Memory B cell (primary cell): ENCODE measurements around the gene MTM1.

Experiments
- ATAC-seq: fragments of 150-1000 bp; cut with Tn5 transposase; 2 replicates; pipeline ENCODE4 v1.10.0; 2021; ENCODE audit warnings: low read depth, mild to moderate bottlenecking, moderate library complexity
- DNase-seq, 2 donors: peaks; one replicate each; pipeline ENCODE4 v3.0.0; 2022; ENCODE audit warnings: low spot score in 2 of 2
- H3K27ac Mint-ChIP-seq: one replicate; pipeline ENCODE4 v1.8.0; 2022; ENCODE audit warnings: mild to moderate bottlenecking, moderate library complexity, mixed read lengths
- H3K27me3 Mint-ChIP-seq: one replicate; pipeline ENCODE4 v1.8.0; 2022; ENCODE audit warnings: mixed read lengths
- H3K36me3 Mint-ChIP-seq: one replicate; pipeline ENCODE4 v1.8.0; 2022; ENCODE audit warnings: mild to moderate bottlenecking, mixed read lengths
- H3K4me1 Mint-ChIP-seq: one replicate; pipeline ENCODE4 v1.8.0; 2022; ENCODE audit warnings: mixed read lengths
- H3K4me3 Mint-ChIP-seq: one replicate; pipeline ENCODE4 v1.8.0; 2022; ENCODE audit warnings: mild to moderate bottlenecking, moderate library complexity, mixed read lengths
- H3K9me3 Mint-ChIP-seq: one replicate; pipeline ENCODE4 v1.8.0; 2022; ENCODE audit warnings: mixed read lengths

MTM1 gene

GRCh38 chrX:150602296-150602695 lies 33.9 kb downstream of the MTM1 start:
- H3K9me3 Mint-ChIP-seq, result no peaks in the 10 kb centered on the region
- H3K4me3 Mint-ChIP-seq, result no peak overlapping the region
- H3K27me3 Mint-ChIP-seq, result no peaks in the 10 kb centered on the region
- peaks cover 9% of the 10 kb centered on the region for H3K4me1 Mint-ChIP-seq
- peaks cover 36% of the 10 kb centered on the region for H3K36me3 Mint-ChIP-seq
- DNase-seq (no peak), ATAC-seq (no peak)
- no peak overlapping the region for H3K27ac Mint-ChIP-seq

- Mint-ChIP-seq H3K27me3 (no peaks in the 10 kb centered on the region), H3K9me3 (no peaks in the 10 kb centered on the region), H3K4me1 (peaks cover 9% of the 10 kb centered on the region), H3K36me3 (peaks cover 41% of the 10 kb centered on the region), H3K27ac (peak overlapping the region; percentile 19), H3K4me3 (no peak overlapping the region)
- DNase-seq (no peak), ATAC-seq (no peak)
These were observed 34.3 kb downstream of the MTM1 start for GRCh38 chrX:150602743-150603142.

DNA sequence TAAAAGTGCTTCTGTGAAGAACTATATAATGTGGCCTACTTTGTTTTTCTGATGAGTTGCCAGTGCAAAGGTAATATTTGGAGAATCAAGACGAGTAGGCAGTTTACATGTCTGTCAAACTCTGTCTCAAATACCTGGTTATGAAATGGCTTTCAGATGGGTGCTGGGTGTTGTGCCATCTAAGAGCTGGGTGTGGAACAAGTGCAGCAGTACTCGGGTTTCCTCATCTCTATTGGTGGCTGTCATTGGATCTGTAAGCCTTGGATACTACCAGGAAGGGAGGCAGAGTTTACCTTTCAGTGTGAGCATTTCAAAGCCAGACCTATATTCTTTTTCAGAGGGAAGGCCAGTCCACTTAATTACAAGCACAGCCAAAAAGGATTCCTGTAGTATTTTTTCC lies 37.2 kb downstream of the MTM1 start:
- Mint-ChIP-seq H3K9me3 (no peaks in the 10 kb centered on the region), H3K27me3 (no peaks in the 10 kb centered on the region), H3K4me1 (peaks cover 11% of the 10 kb centered on the region), H3K4me3 (no peak overlapping the region), H3K36me3 (peaks cover 47% of the 10 kb centered on the region), H3K27ac (no peak overlapping the region)
- ATAC-seq, result no peak
- no peak for DNase-seq

DNA sequence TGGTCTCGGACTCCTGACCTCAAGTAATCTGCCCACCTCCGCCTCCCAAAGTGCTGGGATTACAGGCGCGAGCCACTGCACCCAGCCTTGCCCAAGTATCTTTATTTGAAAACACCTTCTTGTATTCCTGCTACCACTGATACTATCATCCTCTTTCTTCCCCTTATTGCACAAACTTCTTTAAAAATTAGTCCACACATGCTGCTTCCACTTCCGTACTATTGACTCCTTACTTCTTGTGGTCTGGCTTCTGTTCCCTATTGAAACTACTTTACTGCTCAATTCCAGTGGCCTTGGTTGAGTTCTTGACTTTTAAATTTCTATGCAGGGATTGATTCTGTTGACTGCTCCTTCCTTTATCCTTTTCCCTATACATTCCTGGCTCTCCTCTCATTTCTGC lies 38.8 kb downstream of the MTM1 start:
- no peak for DNase-seq
- Mint-ChIP-seq H3K27me3 (no peaks in the 10 kb centered on the region), H3K4me3 (no peak overlapping the region), H3K4me1 (peaks cover 11% of the 10 kb centered on the region), H3K9me3 (no peaks in the 10 kb centered on the region), H3K27ac (no peak overlapping the region), H3K36me3 (peaks cover 40% of the 10 kb centered on the region)
- ATAC-seq, result no peak

DNA sequence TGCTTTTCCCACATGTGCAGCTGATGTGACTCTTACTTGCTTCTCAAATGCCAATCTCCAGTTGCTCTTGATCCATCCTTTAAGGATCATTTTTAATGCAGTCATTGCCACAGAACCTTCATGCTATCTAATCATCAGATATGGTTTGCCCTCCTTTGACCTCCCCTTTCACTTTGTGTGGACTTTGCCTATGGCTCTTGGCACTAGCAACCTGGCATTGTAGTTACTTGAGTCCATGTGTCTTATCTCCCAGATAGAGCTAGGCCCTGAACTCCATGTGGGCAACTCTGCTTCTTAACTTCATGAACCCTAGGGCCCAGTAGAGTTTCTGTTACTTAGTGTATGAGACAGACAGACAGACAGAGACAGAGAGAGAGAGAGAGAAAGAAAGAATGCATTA lies 41.6 kb downstream of the MTM1 start:
- Mint-ChIP-seq H3K9me3 (no peaks in the 10 kb centered on the region), H3K4me1 (peaks cover 2% of the 10 kb centered on the region), H3K36me3 (peaks cover 31% of the 10 kb centered on the region), H3K4me3 (no peak overlapping the region), H3K27ac (peak overlapping the region; percentile 81), H3K27me3 (no peaks in the 10 kb centered on the region)
- DNase-seq (no peak), ATAC-seq (no peak)

GRCh38 chrX:150610446-150610845 lies 42.0 kb downstream of the MTM1 start:
- no peak for DNase-seq
- Mint-ChIP-seq H3K27me3 (no peaks in the 10 kb centered on the region), H3K36me3 (peaks cover 33% of the 10 kb centered on the region), H3K9me3 (no peaks in the 10 kb centered on the region), H3K27ac (peak overlapping the region; percentile 81), H3K4me1 (peaks cover 2% of the 10 kb centered on the region), H3K4me3 (no peak overlapping the region)
- ATAC-seq, result no peak

DNA sequence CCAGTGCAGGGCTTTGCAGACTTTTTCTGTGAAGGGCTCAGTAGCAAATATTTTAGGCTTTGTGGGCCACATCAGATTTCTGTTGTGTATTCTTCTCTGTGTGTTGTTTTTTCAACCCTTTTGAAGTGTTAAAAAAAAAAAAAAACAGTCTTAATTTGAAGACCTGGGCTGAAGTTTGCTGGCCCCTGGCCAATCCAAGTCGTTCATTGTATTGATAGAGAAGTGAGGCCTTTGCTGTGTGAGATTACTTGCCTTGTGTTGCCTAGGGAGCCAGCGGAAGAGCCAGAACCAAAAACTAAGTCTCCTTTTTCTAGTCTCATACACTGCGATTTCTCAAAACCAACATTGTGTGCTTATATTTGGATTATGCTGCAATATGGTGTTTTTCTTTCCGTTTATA lies 46.9 kb downstream of the MTM1 start:
- Mint-ChIP-seq H3K36me3 (peaks cover 32% of the 10 kb centered on the region), H3K27ac (no peak overlapping the region), H3K4me1 (peaks cover 3% of the 10 kb centered on the region), H3K4me3 (no peak overlapping the region), H3K27me3 (no peaks in the 10 kb centered on the region), H3K9me3 (no peaks in the 10 kb centered on the region)
- DNase-seq (no peak), ATAC-seq (no peak)

GRCh38 chrX:150616179-150616862 lies 47.9 kb downstream of the MTM1 start:
- Mint-ChIP-seq H3K27ac (peak overlapping the region; percentile 43), H3K36me3 (peaks cover 37% of the 10 kb centered on the region), H3K9me3 (no peaks in the 10 kb centered on the region), H3K4me1 (peaks cover 5% of the 10 kb centered on the region), H3K27me3 (no peaks in the 10 kb centered on the region), H3K4me3 (no peak overlapping the region)
- DNase-seq (no peak), ATAC-seq (peak; percentile 42)

GRCh38 chrX:150616863-150617198 lies 48.4 kb downstream of the MTM1 start:
- H3K27me3 Mint-ChIP-seq, result no peaks in the 10 kb centered on the region
- no peak for ATAC-seq
- peak overlapping the region; percentile 43 for H3K27ac Mint-ChIP-seq
- H3K36me3 Mint-ChIP-seq, result peaks cover 41% of the 10 kb centered on the region
- no peak for DNase-seq
- H3K4me3 Mint-ChIP-seq, result no peak overlapping the region
- no peaks in the 10 kb centered on the region for H3K9me3 Mint-ChIP-seq
- peaks cover 7% of the 10 kb centered on the region for H3K4me1 Mint-ChIP-seq

- Mint-ChIP-seq H3K27me3 (no peaks in the 10 kb centered on the region), H3K9me3 (no peaks in the 10 kb centered on the region), H3K36me3 (peaks cover 32% of the 10 kb centered on the region), H3K4me1 (peaks cover 10% of the 10 kb centered on the region), H3K4me3 (no peak overlapping the region), H3K27ac (no peak overlapping the region)
- ATAC-seq (no peak), DNase-seq (no peak)
These were observed 53.2 kb downstream of the MTM1 start for GRCh38 chrX:150621652-150622051.

GRCh38 chrX:150623583-150623982 lies 55.2 kb downstream of the MTM1 start:
- no peak for DNase-seq
- Mint-ChIP-seq H3K27ac (no peak overlapping the region), H3K27me3 (no peaks in the 10 kb centered on the region), H3K9me3 (no peaks in the 10 kb centered on the region), H3K4me1 (peaks cover 16% of the 10 kb centered on the region), H3K36me3 (peaks cover 35% of the 10 kb centered on the region), H3K4me3 (no peak overlapping the region)
- no peak for ATAC-seq

DNA sequence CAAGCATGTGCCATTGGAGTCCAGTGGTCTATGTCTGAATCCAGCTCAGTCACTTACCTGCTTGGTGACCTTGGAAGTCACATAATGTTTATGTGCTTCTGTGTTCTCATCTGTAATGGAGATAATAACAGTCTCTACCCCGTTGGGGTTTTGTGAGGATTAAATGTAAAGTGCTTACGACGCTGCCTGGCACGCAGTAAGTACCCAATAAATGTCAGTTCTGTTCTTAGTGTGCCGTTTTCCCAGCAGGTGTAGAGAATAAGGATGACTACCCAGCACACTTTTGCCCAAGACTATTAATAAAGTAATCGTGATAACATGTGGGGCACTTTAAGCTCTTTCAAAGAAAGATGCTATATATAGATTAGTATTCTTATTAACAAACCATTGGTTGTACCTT lies 56.7 kb downstream of the MTM1 start:
- Mint-ChIP-seq H3K4me3 (no peak overlapping the region), H3K36me3 (peaks cover 38% of the 10 kb centered on the region), H3K9me3 (no peaks in the 10 kb centered on the region), H3K4me1 (peaks cover 22% of the 10 kb centered on the region), H3K27me3 (no peaks in the 10 kb centered on the region), H3K27ac (no peak overlapping the region)
- ATAC-seq (no peak), DNase-seq (no peak)

- DNase-seq, result no peak
- ATAC-seq, result no peak
- peaks cover 20% of the 10 kb centered on the region for H3K4me1 Mint-ChIP-seq
- H3K4me3 Mint-ChIP-seq, result no peak overlapping the region
- no peak overlapping the region for H3K27ac Mint-ChIP-seq
- peaks cover 35% of the 10 kb centered on the region for H3K36me3 Mint-ChIP-seq
- no peaks in the 10 kb centered on the region for H3K9me3 Mint-ChIP-seq
- H3K27me3 Mint-ChIP-seq, result no peaks in the 10 kb centered on the region
These were observed 57.5 kb downstream of the MTM1 start for GRCh38 chrX:150625875-150626274.

GRCh38 chrX:150627957-150628356 lies 59.5 kb downstream of the MTM1 start:
- H3K4me3 Mint-ChIP-seq, result no peak overlapping the region
- DNase-seq, result no peak
- no peaks in the 10 kb centered on the region for H3K27me3 Mint-ChIP-seq
- H3K9me3 Mint-ChIP-seq, result no peaks in the 10 kb centered on the region
- H3K36me3 Mint-ChIP-seq, result peaks cover 24% of the 10 kb centered on the region
- peaks cover 16% of the 10 kb centered on the region for H3K4me1 Mint-ChIP-seq
- no peak for ATAC-seq
- peak overlapping the region; percentile 31 for H3K27ac Mint-ChIP-seq

GRCh38 chrX:150635952-150636351 lies 67.5 kb downstream of the MTM1 start:
- H3K27me3 Mint-ChIP-seq, result no peaks in the 10 kb centered on the region
- no peak for DNase-seq
- no peaks in the 10 kb centered on the region for H3K9me3 Mint-ChIP-seq
- ATAC-seq, result no peak
- H3K4me3 Mint-ChIP-seq, result no peak overlapping the region
- peaks cover 3% of the 10 kb centered on the region for H3K4me1 Mint-ChIP-seq
- H3K36me3 Mint-ChIP-seq, result peaks cover 16% of the 10 kb centered on the region
- H3K27ac Mint-ChIP-seq, result no peak overlapping the region
